Left colon (tissue), 2 donors: ENCODE results near the gene WNT3. TPM values are rescaled to one million over a fixed set of nuclear protein-coding genes. Genes with fewer than 3 reads are reported as not detected.
"Not testable (repeated sequence)": the region's sequence is repeated elsewhere in the genome, so short reads cannot be mapped to it uniquely, and the experiment has no call there.

ENCODE experiments used
- ATAC-seq: fragments of 200-7000 bp; cut with Tn5 transposase; one replicate; pipeline ENCODE4 v1.9.1; 2020; ENCODE audit warnings: mild to moderate bottlenecking, moderate library complexity
- DNase-seq, 2 donors: peaks; one replicate each; pipeline ENCODE4 v3.0.0-alpha.2; 2020
- intact Hi-C, 2 donors: fragments of 100-400 bp; cut with DNase I in 1 of 2; cut with micrococcal nuclease in 1 of 2; formaldehyde crosslinking; loops; one replicate each; pipeline versions ENCODE4 v1.11.2 to v1.14.0; 2022; cut with DNase I, micrococcal nuclease
- total RNA-seq, 2 donors: library from RNA; stranded (reverse); fragmentation: NEBNext Ultra II Directional; extraction: Animal tissue kit (Norgen Biotek cat#: 25700); gene quantifications; one replicate each; pipeline ENCODE4 v1.2.1, GENCODE V29; 2021
- donor health status: DM: no; HTN: no; CAD: no.
- donor health status: DM: yes; HTN: yes; CAD: no.

WNT3 gene
- total RNA-seq, 2 donors from 2014 or later: 0.39 to 0.95 TPM

DNA sequence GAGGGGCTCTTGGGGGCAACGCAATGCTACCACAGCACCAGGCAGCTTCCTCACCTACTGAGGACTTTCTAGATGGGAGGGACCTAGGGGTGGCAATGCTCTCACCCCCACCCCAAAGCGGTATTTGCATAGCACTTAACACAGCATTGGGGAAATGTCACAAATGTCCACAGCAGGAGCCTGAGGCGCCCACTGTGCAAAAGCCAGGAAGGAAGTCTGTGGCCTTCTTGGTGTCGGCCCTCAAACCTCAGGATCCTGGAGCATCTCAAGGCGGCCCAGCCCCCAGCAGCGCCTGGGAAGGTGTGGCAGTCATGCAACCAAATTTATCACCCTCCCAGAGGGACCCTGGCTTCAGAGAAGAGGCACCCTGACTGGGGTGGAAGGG, 45.3 kb downstream of the WNT3 start:
- ATAC-seq (no peak), DNase-seq (no peak)
- intact Hi-C loops: no loop called here

GRCh38 chr17:46772475-46773220, 45.8 kb downstream of the WNT3 start:
- intact Hi-C loops: no loop called here
- DNase-seq: no peak
- ATAC-seq: no peak

GRCh38 chr17:46771561-46772474, 46.7 kb downstream of the WNT3 start:
- DNase-seq: peak in 1 of 2 donors; percentile 60
- ATAC-seq: peak; percentile 67
- intact Hi-C loops: no loop called here

DNA sequence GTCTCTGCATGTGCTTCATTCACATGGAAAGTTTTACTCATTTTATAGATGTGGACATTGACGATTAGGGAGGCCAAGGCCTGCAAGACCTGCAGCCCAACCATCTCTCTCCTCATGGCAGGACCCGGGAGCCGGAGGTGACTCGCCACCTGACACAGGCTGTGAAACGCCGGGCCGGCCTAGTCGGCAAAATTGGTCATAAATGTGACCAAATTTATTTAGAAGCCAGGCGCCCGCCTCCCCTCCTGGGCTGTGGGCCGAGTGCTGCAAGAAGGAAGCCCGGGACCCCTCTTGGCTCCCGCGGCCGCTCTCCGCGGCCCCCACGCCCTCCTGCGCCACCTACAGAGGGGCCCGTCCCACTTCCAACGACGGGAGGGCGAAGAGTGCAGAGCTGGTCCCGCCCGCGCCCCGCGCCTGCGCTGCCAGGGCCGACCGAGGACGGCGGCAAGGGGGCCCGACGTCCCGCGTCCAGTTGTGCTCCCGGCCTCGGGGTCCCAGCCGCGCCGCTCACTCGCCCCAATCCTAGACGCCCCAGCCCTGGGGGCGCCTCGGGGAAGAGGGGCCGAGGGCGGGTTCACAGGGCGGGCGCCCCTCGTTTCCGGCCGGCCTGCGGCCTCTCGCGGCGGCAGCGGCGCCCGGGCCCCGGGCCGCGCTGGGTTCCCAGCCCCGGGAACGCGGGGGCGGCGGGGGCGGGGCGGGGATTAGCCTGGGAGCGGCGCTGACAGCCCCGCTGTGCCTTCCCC, 47.5 kb downstream of the WNT3 start:
- intact Hi-C loops: no loop called here
- ATAC-seq: peak; percentile 79
- peak; percentile 41 to 59 for DNase-seq

DNA sequence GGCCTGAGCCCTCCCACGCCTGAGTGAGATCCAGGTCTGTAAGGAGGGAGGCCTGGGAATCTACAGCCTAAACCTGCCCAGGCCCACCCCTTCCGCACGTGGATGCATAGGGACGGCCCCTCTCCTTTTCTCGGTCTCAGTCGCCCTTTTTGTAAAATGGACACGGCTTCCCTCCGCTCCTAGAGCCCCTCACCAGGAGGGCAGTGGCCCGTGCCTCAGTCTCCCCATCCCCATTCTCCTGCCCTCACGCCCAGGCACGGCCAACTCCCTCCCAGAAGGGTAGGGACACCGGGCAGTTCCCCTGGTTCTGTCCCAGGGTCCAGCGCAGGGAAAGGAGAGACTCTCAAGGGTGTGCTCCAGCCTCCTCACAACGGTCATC, 48.1 kb downstream of the WNT3 start:
- ATAC-seq (no peak), DNase-seq (no peak)
- intact Hi-C loops: no loop called here

DNA sequence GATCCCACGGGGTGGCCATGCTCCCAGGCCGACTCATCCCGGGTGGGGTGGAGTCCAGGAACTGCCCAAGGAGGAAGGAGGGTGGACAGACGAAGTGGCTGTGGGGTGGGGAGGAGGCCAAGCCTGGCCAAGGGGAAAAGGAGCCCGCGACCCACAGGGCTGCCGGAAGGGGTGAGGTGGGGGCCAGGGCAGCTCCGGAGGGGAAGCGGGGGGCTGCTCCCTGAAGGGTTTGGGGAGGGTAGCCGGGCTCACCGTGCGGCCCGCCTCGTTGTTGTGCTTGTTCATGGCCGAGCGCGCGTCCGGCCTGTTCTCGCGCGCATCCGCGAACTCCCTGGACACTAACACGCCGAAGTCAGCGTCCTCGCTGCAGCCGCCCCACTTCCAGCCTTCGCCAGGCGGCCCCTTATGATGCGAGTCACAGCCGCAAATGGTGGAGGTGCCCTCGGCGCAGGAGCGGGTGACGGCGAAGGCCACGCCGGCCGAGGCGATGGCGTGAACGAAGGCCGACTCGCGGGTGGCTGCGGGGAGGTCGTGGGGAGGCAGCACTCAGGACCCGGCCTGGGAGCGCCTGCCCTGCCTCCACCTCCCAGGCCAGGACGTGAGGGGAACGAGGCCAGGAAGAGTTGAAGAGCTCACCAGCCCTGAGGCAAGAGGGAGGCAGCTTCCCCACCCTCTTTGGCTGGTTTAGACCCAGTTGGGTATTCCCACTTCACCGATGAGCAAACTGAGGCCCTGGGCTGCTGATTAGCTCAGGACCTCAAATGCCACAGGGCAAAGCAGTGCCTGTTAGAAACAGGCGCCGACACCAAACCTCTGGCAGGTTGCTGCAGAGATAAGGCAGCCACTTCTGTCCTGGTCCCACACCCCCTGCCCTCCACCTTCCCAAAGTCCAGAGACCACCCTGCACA, 48.7 kb downstream of the WNT3 start:
- ATAC-seq: no peak
- peak in 1 of 2 donors; percentile 11 for DNase-seq
- intact Hi-C loops: no loop called here

DNA sequence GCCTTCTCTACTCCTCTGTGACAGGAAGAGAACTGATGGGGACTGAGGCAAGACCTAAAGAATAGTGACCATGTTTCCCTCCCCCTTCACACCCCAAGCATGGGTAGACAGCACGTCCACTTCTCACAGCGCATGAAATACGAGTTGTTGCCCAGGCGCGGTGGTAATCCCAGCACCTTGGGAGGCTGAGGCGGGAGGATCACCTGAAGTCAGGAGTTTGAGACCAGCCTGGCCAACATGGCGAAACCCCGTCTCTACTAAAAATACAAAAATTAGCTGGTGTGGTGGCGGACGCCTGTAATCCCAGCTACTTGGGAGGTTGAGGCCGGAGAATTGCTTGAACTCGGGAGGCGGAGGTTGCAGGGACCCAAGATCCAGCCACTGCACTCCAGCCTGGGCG, 49.6 kb downstream of the WNT3 start:
- intact Hi-C loops, DNase-seq, ATAC-seq: not testable (repeated sequence)

DNA sequence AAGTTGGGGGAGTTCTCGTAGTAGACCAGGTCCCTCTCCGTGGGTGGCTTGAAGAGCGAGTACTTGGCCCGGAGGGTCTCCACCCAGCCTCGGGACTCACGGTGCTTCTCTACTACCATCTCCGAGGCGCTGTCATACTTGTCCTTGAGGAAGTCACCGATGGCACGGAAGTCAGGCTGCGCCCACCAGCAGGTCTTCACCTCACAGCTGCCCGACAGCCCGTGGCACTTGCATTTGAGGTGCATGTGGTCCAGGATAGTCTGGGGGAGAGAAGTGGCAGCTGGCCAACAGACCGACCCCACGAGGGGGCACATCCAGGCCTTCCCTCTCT, 50.0 kb downstream of the WNT3 start:
- ATAC-seq: no peak
- no peak for DNase-seq
- intact Hi-C loops: no loop called here

GRCh38 chr17:46766493-46767491, 51.7 kb downstream of the WNT3 start:
- intact Hi-C loops: no loop called here
- DNase-seq: no peak
- no peak for ATAC-seq

DNA sequence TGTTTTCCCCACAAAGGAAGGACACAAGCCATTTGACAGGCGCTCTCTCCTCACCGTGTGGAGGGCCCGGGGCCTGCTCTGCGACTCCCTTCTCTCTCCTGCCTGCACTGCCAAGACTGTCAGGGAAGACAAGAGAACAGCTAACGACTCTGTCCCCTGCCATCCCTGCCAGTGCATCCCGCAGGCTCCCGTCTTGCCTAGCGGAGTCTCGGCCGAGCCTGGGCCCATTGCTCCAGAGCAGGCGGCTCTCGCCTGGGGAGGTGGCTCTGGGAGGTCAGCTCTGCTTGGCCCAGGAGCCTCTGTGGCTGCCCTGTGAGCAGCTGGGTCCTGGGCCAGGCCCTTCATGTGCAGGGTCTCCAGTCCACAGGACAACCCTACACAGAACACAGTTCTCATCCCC, 53.0 kb downstream of the WNT3 start:
- intact Hi-C loops: no loop called here
- no peak for ATAC-seq
- DNase-seq: no peak

DNA sequence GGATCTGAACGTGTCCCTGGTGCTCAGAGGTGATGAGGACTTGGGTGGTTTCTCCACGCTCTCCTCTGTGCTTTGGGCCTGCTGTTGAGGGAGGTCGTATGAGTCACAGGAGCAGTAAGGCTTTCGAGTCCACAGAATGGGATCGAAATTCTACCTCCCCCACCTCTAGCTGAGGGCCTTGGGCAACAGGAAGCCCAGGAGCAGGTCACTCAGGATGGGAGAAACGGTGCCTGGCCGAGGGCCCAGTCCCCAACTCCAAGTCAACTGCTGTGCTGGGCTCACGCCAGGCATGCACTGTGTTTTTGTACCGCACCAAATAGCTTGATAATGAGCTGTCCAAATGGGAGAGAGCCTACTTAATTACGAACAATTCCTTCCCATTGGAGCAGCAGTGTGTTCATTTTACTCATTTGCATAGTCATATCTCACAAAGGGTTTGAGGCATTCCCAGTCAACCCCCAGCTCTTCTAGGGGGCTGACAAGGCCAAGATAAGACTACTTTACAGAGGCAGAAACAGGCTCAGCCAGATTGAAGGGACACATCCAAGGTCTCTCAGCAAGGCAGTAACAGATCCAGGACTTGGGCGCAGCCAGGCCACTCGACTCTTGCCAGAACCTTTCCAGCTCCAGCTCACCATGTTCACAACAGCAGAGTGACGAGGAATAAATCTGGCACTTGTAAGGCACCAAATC, 53.6 kb downstream of the WNT3 start:
- ATAC-seq (no peak), DNase-seq (no peak)
- intact Hi-C loops: no loop called here

GRCh38 chr17:46764000-46764708, 54.3 kb downstream of the WNT3 start:
- DNase-seq (no peak), ATAC-seq (no peak)
- intact Hi-C loops: no loop called here

- no peak for DNase-seq
- intact Hi-C loops: no loop called here
- ATAC-seq: no peak
Measured at GRCh38 chr17:46763416-46763815, 55.1 kb downstream of the WNT3 start.

DNA sequence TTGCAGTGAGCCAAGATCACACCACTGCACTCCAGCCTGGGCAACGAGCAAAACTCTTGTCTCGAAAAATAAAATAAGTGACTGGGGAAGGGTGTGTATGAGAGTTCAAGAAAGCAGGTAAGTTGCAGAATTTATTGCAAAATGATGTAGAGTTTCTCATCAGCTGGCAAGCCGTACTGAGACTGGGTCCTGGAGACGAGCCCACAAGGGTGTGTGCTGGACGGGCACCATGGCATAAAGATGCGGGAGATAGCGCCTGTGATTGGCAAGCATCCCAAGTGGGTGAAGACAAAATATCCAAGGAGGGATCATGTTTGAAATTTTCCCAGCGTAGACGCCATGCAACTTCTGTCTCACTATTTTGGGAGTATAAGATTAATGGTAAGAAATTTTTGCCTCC, 59.4 kb downstream of the WNT3 start:
- no peak for ATAC-seq
- intact Hi-C loops: no loop called here
- DNase-seq: no peak

DNA sequence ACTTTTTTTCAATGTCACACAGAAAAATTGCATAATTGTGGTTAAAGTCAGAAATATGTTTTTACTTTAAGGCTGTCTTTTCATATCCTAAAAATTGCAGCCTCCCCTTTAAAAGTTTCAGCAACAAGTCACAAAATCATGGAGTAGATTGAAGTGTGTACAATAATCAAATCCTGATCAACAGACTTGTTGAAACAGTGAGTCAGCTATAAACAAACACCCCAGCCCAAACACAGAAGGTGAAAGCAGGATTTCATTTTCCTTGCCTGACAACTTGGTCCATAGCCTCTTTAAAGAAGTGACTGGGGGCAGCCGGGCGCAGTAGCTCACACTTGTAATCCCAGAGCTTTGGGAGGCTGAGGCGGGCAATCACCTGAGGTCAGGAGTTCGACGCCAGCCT, 59.9 kb downstream of the WNT3 start:
- DNase-seq: no peak
- intact Hi-C loops: no loop called here
- ATAC-seq: no peak

DNA sequence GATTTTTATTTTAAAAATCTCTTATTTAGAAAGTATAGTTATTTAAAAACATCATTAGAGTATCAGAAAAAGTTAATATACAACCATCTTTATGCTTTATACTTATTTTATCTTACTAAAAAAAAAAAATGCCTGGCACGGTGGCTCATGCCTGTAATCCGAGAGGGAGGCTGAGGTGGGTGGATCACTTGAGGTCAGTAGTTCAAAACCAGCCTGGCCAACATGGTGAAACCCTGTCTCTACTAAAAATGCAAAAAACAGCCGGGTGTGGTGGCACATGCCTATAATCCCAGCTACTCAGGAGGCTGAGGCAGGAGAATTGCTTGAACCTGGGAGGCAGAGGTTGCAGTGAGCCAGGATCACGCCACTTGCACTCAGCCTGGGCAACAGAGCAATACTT, 60.9 kb downstream of the WNT3 start:
- ATAC-seq, DNase-seq, intact Hi-C loops: not testable (repeated sequence)
